Breast epithelium (tissue), 4 donors: ENCODE data around the gene NRDE2. TPM values are rescaled to one million over a fixed set of nuclear protein-coding genes. Genes with fewer than 3 reads are reported as not detected.

ENCODE experiments used
- DNase-seq, 2 donors: peaks; one replicate each; pipeline ENCODE4 v3.0.0-alpha.2; 2019; ENCODE audit warnings: low spot score in 2 of 2
- H3K27ac ChIP-seq, 2 donors: fragments of 200-600 bp; sonication (generic) in 1 of 2; one replicate each; pipeline ENCODE4 v1.5.1; 2016 to 2019; ENCODE audit warnings: mild to moderate bottlenecking in 1 of 2
- H3K27me3 ChIP-seq, 2 donors: fragments of 200-600 bp; sonication (generic) in 1 of 2; one replicate each; pipeline versions ENCODE4 v1.5.1 to v1.6.0; 2017 to 2019; ENCODE audit warnings: control low read depth in 1 of 2, mild to moderate bottlenecking in 1 of 2
- H3K36me3 ChIP-seq: fragments of 200-600 bp; one replicate; pipeline ENCODE4 v1.5.1; 2019
- H3K4me1 ChIP-seq, 2 donors: fragments of 200-600 bp; sonication (generic); one replicate each; pipeline ENCODE4 v1.5.1; 2016 to 2019; ENCODE audit warnings: control low read depth in 1 of 2
- H3K4me3 ChIP-seq, 3 donors: fragments of 200-600 bp; sonication (generic); 1 replicate in 2 of 3; 2 replicates in 1 of 3; pipeline ENCODE4 v1.5.1; 2016 to 2019; ENCODE audit warnings: mild to moderate bottlenecking in 3 of 3, moderate library complexity in 2 of 3
- H3K9me3 ChIP-seq, 2 donors: fragments of 200-600 bp; sonication (generic) in 1 of 2; one replicate each; pipeline ENCODE4 v1.5.1; 2016 to 2019; ENCODE audit warnings: control low read depth in 1 of 2
- POLR2A ChIP-seq: fragments of 450-650 bp; IDR thresholded peaks from one replicate; pipeline ENCODE4 v1.6.1; 2016; ENCODE audit warnings: antibody characterized with exemption, mild to moderate bottlenecking, moderate library complexity
- POLR2AphosphoS5 ChIP-seq, 3 donors: sonication (generic); formaldehyde crosslinking; IDR thresholded peaks; one replicate each; pipeline ENCODE4 v1.6.1; 2017; ENCODE audit warnings: antibody characterized with exemption in 3 of 3
- intact Hi-C: fragments of 100-400 bp; cut with DNase I; formaldehyde crosslinking; loops from one replicate; pipeline ENCODE4 v1.15.1; 2023; ENCODE audit warnings: low total_unique reads
- total RNA-seq, 3 donors: library from RNA; depleted of rRNA; stranded (reverse); fragments of >200 nt; gene quantifications; one replicate each; pipeline ENCODE4 v1.1.0, GENCODE V29; 2016
- TF ChIP-seq, protein P1 (sequence below), 3 donors: fragments of 450-650 bp; IDR thresholded peaks; one replicate each; pipeline ENCODE4 v1.5.1; 2016 to 2017; ENCODE audit warnings: antibody characterized with exemption in 3 of 3, mild to moderate bottlenecking in 3 of 3, moderate library complexity in 3 of 3

Gene NRDE2
- total RNA-seq, 3 donors from 2014 or later = 9.3 to 19.8 (median 19.7) TPM

DNA sequence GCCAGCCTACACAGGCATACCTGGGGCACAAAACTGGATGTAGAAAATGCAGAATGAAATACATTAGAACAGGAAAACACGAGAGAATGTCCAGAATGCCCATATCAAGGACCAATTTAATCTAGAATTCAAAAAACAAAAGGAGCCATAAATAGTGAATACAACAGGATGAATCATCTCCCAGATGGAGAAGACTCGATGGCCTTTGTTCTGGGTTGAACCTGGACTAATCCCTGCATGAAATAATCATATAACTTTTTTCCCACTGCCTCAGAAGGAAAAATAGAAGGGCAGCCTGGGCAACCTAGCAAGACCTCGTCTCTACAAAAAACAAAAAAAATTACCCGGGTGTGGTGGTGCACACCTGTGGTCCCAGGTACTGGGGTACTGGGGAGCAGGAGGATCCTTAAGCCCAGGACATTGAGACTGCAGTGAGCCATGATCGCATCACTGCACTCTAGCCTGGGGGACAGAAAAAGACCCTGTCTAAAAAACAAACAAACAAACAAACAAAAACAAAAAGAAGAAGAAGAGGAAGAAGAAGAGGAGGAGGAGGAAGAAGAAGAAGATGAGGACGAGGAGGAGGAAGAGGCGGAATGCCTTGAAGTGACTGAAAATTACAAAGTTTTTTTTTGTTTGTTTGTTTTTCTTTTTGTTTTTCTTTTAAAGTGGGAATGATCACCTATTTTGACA is 30.3 kb upstream of the NRDE2 start:
- H3K4me1 ChIP-seq = no peaks in the 10 kb centered on the region
- H3K9me3 ChIP-seq = no peaks in the 10 kb centered on the region
- H3K36me3 ChIP-seq = no peaks in the 10 kb centered on the region
- TF ChIP-seq POLR2A = no peak
- no peak for TF ChIP-seq POLR2AphosphoS5 (IDR thresholded peaks at IDR 0.05)
- TF ChIP-seq, protein P1, sequence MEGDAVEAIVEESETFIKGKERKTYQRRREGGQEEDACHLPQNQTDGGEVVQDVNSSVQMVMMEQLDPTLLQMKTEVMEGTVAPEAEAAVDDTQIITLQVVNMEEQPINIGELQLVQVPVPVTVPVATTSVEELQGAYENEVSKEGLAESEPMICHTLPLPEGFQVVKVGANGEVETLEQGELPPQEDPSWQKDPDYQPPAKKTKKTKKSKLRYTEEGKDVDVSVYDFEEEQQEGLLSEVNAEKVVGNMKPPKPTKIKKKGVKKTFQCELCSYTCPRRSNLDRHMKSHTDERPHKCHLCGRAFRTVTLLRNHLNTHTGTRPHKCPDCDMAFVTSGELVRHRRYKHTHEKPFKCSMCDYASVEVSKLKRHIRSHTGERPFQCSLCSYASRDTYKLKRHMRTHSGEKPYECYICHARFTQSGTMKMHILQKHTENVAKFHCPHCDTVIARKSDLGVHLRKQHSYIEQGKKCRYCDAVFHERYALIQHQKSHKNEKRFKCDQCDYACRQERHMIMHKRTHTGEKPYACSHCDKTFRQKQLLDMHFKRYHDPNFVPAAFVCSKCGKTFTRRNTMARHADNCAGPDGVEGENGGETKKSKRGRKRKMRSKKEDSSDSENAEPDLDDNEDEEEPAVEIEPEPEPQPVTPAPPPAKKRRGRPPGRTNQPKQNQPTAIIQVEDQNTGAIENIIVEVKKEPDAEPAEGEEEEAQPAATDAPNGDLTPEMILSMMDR (IDR thresholded peaks at IDR 0.05) = no peak
- intact Hi-C loops = no loop called here
- DNase-seq = no peak
- no peaks in the 10 kb centered on the region for H3K27me3 ChIP-seq
- no peak overlapping the region for H3K27ac ChIP-seq
- H3K4me3 ChIP-seq = no peak overlapping the region

DNA sequence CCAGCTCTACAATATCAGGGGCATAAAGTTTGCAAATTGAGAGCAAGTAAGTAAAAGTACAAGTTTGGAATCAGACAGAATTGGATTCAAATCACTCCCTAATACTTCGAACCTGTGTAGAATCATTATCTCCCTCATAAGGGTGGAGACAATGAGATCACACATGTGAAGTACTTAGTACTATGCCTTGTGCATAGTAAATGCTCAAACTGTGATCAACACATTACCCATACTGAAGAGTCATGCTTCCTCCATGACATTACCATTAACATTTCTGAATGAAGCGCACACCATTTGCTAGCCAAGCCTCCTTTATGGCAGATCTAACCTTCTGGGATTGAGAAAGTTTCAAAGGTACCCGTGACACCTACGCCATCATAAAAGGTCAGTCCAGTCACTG is 26.6 kb upstream of the NRDE2 start:
- intact Hi-C loops = loop anchor here (5.0 kb wide), 1 partner anchor 1019 kb away; no protein-coding TSS in a partner anchor

DNA sequence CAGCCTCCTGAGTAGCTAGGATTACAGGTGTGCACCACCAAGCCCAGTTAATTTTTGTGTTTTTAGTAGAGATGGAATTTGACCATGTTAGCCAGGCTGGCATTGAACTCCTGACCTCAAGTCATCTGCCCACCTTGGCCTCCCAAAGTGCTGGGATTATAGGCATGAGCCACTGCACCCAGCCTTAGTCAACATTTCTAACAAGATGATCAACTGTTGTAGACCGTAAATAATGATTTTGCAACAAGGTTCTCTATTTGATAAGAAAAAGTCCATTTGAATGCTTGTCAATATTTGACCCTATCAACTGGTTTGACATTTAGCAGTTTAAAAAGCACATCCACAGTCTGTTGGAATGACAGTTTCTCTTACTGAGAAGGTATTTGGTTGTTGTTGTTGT is 25.2 kb upstream of the NRDE2 start:
- Histone ChIP-seq H3K4me3 (no peak overlapping the region), H3K27ac (no peak overlapping the region), H3K4me1 (no peaks in the 10 kb centered on the region), H3K9me3 (no peaks in the 10 kb centered on the region), H3K27me3 (no peaks in the 10 kb centered on the region), H3K36me3 (no peaks in the 10 kb centered on the region)
- TF ChIP-seq POLR2AphosphoS5 (IDR thresholded peaks at IDR 0.05) (no peak), POLR2A (no peak)
- TF ChIP-seq, protein P1 (IDR thresholded peaks at IDR 0.05) = no peak
- intact Hi-C loops = loop anchor here (5.0 kb wide), 1 partner anchor 1020 kb away; no protein-coding TSS in a partner anchor
- no peak for DNase-seq

More for the DNA sequence above, 26.6 kb upstream of the NRDE2 start:
- H3K4me3 ChIP-seq = no peak overlapping the region
- no peaks in the 10 kb centered on the region for H3K4me1 ChIP-seq
- TF ChIP-seq POLR2A (no peak), POLR2AphosphoS5 (IDR thresholded peaks at IDR 0.05) (no peak)
- TF ChIP-seq, protein P1 (IDR thresholded peaks at IDR 0.05) = no peak
- H3K9me3 ChIP-seq = no peaks in the 10 kb centered on the region
- H3K36me3 ChIP-seq = no peaks in the 10 kb centered on the region
- no peak for DNase-seq
- no peaks in the 10 kb centered on the region for H3K27me3 ChIP-seq
- H3K27ac ChIP-seq = no peak overlapping the region

DNA sequence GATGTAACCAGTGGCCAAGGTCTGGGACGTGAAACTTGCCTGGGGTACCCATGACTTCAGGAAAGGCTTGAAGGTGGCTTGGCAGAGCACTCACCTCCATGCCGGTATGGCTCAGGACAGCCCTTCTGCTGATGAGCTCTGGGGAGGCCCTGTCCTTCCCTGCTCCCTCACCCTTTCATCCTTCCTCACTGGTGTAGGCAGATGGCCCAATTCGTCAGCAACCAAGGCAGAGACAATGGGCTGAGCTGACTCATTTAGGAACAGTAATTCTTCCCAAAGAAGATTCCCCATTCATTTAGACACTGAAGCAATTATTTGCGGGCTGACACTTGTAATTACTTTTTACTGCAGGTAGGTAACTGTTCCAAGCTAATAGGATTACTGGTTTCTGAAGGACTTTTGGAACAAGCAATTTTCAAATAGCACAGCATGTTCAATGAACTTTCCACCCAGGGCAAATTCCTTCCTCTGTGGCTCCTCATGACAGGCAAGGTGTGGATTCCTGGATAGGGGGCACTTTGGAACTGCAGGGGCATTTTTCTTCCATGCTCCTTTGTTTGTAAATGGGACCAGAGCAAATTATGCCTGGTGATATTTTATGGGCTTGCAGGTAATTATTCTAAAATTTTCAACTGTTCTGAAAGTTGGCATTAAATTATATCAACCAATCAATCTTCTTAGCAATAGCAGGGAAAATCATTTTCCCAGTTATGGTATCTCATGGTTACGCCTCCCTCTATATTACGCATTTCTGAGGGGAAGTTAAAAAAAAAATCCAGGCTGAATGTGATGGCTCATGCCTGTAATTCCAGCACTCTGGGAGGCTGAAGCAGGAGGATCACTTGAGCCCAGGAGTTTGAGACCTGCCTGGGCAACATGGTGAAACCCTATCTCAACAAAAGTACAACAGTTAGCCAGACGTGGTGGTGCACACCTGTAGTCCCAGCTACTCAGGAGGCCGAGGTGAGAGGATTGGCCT is 24.1 kb upstream of the NRDE2 start:
- no peak for DNase-seq
- TF ChIP-seq, protein P1 (IDR thresholded peaks at IDR 0.05) = no peak
- TF ChIP-seq POLR2A (no peak), POLR2AphosphoS5 (IDR thresholded peaks at IDR 0.05) (no peak)

More for the DNA sequence above, 24.1 kb upstream of the NRDE2 start:
- Histone ChIP-seq H3K27me3 (no peaks in the 10 kb centered on the region), H3K4me3 (no peak overlapping the region), H3K4me1 (no peaks in the 10 kb centered on the region), H3K9me3 (no peaks in the 10 kb centered on the region), H3K27ac (no peak overlapping the region), H3K36me3 (no peaks in the 10 kb centered on the region)
- intact Hi-C loops = loop anchor here (5.0 kb wide), 1 partner anchor 1021 kb away; no protein-coding TSS in a partner anchor
